Mucosa of descending colon (tissue), 3 donors: Measurements from ENCODE around the gene MT1E. TPM values are rescaled to one million over a fixed set of nuclear protein-coding genes. Genes with fewer than 3 reads are reported as not detected.
A peak's percentile ranks its signal among the peaks of the same experiment; 100 is the strongest.

ENCODE experiments used
- ATAC-seq: fragments of 200-7000 bp; cut with Tn5 transposase; one replicate; pipeline ENCODE4 v1.9.1; 2020; ENCODE audit warnings: mild to moderate bottlenecking, moderate library complexity
- DNase-seq, 3 donors: peaks; one replicate each; pipeline ENCODE4 v3.0.0-alpha.2; 2020
- H3K36me3 ChIP-seq: fragments of 200-600 bp; one replicate; pipeline ENCODE4 v1.8.0; 2021; ENCODE audit warnings: low read depth, mild to moderate bottlenecking
- H3K4me1 ChIP-seq: fragments of 200-600 bp; one replicate; pipeline ENCODE4 v1.8.0; 2021; ENCODE audit warnings: low read depth, mild to moderate bottlenecking
- H3K4me3 ChIP-seq: fragments of 200-600 bp; one replicate; pipeline ENCODE4 v1.8.0; 2021; ENCODE audit warnings: mild to moderate bottlenecking
- H3K9me3 ChIP-seq: fragments of 200-600 bp; one replicate; pipeline ENCODE4 v1.8.0; 2021; ENCODE audit warnings: mild to moderate bottlenecking
- intact Hi-C, 2 donors: fragments of 100-400 bp; cut with DNase I in 1 of 2; cut with micrococcal nuclease in 1 of 2; formaldehyde crosslinking; loops; one replicate each; pipeline versions ENCODE4 v1.11.0 to v1.11.1; 2022; cut with DNase I, micrococcal nuclease
- total RNA-seq, 3 donors: library from RNA; stranded (reverse); fragmentation: NEBNext Ultra II Directional in 2 of 3; extraction: Animal tissue kit (Norgen Biotek cat#: 25700) in 2 of 3; gene quantifications; one replicate each; pipeline versions ENCODE4 v1.2.1 to v1.2.4, GENCODE V29; 2021 to 2023
- TF ChIP-seq, protein P1 (sequence below): fragments of 200-600 bp; IDR thresholded peaks from one replicate; pipeline ENCODE4 v1.8.0; 2022; ENCODE audit warnings: antibody characterized with exemption, mild to moderate bottlenecking
- donor health status: DM: no; HTN: no; CAD: no; lungs with moderate emphysema.
- donor health status: DM: no; HTN: no; CAD: no.
- donor health status: DM: no; HTN: yes; CAD: no.

Gene MT1E
- total RNA-seq, 3 donors from 2014 or later: 86.6 to 343 (median 237) TPM

DNA sequence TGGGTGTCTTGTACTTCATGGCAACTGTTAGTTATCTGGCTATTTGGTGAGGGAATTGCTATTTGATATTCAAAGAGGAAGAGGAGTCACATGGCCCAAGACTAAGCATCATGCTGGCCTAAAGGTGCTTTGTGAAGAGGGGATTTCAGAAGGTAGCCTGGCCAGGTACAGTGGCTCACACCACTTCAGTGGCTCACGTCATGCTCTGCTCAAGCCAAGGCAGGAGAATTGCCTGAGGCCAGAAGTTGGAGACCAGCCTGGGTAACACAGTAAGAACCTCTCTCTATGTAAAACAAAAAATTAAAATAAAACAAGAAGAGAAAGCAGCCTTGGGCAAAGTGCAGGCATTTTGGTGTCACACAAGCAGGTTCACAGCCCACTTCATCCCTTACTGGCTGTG is 19.7 kb downstream of the MT1E start:
- ATAC-seq (no peak), DNase-seq (no peak)
- H3K9me3 ChIP-seq: no peaks in the 10 kb centered on the region
- TF ChIP-seq, protein P1, sequence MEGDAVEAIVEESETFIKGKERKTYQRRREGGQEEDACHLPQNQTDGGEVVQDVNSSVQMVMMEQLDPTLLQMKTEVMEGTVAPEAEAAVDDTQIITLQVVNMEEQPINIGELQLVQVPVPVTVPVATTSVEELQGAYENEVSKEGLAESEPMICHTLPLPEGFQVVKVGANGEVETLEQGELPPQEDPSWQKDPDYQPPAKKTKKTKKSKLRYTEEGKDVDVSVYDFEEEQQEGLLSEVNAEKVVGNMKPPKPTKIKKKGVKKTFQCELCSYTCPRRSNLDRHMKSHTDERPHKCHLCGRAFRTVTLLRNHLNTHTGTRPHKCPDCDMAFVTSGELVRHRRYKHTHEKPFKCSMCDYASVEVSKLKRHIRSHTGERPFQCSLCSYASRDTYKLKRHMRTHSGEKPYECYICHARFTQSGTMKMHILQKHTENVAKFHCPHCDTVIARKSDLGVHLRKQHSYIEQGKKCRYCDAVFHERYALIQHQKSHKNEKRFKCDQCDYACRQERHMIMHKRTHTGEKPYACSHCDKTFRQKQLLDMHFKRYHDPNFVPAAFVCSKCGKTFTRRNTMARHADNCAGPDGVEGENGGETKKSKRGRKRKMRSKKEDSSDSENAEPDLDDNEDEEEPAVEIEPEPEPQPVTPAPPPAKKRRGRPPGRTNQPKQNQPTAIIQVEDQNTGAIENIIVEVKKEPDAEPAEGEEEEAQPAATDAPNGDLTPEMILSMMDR: no peak
- peaks cover 24% of the 10 kb centered on the region for H3K4me1 ChIP-seq
- intact Hi-C loops: no loop called here
- no peaks in the 10 kb centered on the region for H3K36me3 ChIP-seq
- no peak overlapping the region for H3K4me3 ChIP-seq

DNA sequence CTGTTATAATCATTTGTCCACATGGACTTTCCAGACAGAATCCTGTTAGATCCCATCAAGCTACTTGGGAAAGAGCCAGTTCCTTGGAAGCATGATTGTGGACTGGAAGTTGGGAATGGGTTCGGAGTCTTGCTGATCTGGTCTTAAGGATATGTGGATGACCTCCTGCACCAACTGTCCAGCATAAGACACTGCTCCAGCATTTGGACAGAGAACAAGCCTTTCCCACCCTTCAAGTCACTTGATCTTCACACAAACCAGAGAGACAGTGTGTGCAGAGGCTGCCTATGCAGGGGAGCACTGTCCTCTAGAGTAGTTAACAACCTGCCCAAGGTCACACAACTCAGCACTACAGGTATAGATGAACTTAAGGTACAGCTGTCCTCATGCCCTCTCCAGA is 20.3 kb downstream of the MT1E start:
- no peak for ATAC-seq
- no peak overlapping the region for H3K4me3 ChIP-seq
- intact Hi-C loops: no loop called here
- TF ChIP-seq, protein P1: no peak
- DNase-seq: no peak
- no peaks in the 10 kb centered on the region for H3K9me3 ChIP-seq
- no peaks in the 10 kb centered on the region for H3K36me3 ChIP-seq
- peaks cover 24% of the 10 kb centered on the region for H3K4me1 ChIP-seq

GRCh38 chr16:56647641-56648431 is 22.3 kb downstream of the MT1E start:
- ATAC-seq: peak; percentile 65
- DNase-seq: peak; percentile 71 to 75 (median 72)
- intact Hi-C loops: no loop called here
- H3K9me3 ChIP-seq: no peaks in the 10 kb centered on the region
- H3K4me1 ChIP-seq: peaks cover 24% of the 10 kb centered on the region
- TF ChIP-seq, protein P1: no peak
- no peaks in the 10 kb centered on the region for H3K36me3 ChIP-seq
- H3K4me3 ChIP-seq: no peak overlapping the region

- H3K4me3 ChIP-seq: no peak overlapping the region
- H3K9me3 ChIP-seq: no peaks in the 10 kb centered on the region
- no peak for ATAC-seq
- intact Hi-C loops: no loop called here
- no peak for DNase-seq
- H3K4me1 ChIP-seq: peaks cover 11% of the 10 kb centered on the region
- TF ChIP-seq, protein P1: no peak
- H3K36me3 ChIP-seq: no peaks in the 10 kb centered on the region
Observed at GRCh38 chr16:56649271-56649670, 23.7 kb downstream of the MT1E start.

DNA sequence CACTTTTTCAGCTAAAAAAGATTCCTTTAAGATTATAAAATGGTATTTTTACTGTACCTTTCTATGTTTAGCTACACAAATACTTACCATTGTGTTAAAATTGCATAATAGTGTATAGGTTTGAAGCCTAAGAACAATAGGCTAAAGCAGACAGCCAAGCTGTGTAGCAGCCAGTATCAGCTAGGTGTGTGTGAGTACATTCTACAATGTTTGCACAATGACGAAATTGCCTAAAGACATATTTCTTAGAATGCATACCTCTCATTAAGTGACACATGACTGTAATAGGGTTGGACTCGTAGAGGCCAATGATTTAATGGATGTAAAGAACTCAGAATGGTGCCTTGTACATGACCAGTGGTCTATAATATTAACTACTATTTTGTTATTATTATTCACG is 24.2 kb downstream of the MT1E start:
- H3K36me3 ChIP-seq: no peaks in the 10 kb centered on the region
- peak; percentile 79 for ATAC-seq
- DNase-seq: no peak
- no peak overlapping the region for H3K4me3 ChIP-seq
- intact Hi-C loops: no loop called here
- no peaks in the 10 kb centered on the region for H3K9me3 ChIP-seq
- TF ChIP-seq, protein P1: no peak
- H3K4me1 ChIP-seq: peaks cover 11% of the 10 kb centered on the region
